Sigmoid colon (tissue), 4 donors: ENCODE results near the gene LRRC74B.

Source experiments
- CTCF ChIP-seq, 4 experiments: fragments of 450-650 bp in 3 of 4; fragments of 200-600 bp in 1 of 4; IDR thresholded peaks; one replicate each; pipeline ENCODE4 v1.5.1; 2016 to 2019; ENCODE audit warnings: antibody characterized with exemption in 4 of 4, mild to moderate bottlenecking in 3 of 4, moderate library complexity in 2 of 4
- EP300 ChIP-seq, 4 donors: sonication (generic); formaldehyde crosslinking; IDR thresholded peaks; one replicate each; pipeline ENCODE4 v1.6.1; 2017; ENCODE audit warnings: antibody characterized with exemption in 4 of 4
- POLR2A ChIP-seq, 2 donors: fragments of 450-650 bp; IDR thresholded peaks; one replicate each; pipeline ENCODE4 v1.6.1; 2016; ENCODE audit warnings: antibody characterized with exemption in 2 of 2, mild to moderate bottlenecking in 2 of 2, moderate library complexity in 2 of 2
- POLR2AphosphoS5 ChIP-seq, 4 donors: sonication (generic); formaldehyde crosslinking; IDR thresholded peaks; one replicate each; pipeline ENCODE4 v1.6.1; 2017; ENCODE audit warnings: antibody characterized with exemption in 4 of 4

GRCh38 chr22:21022955-21023614, 22.7 kb upstream of the LRRC74B start:
- TF ChIP-seq POLR2A (IDR thresholded peaks at IDR 0.05) (no peak), CTCF (IDR thresholded peaks at IDR 0.05) (no peak), EP300 (IDR thresholded peaks at IDR 0.05) (no peak), POLR2AphosphoS5 (IDR thresholded peaks at IDR 0.05) (no peak)
